GM13977 (cell line): Measurements from ENCODE around the gene UGT1A5.
"Not testable (repeated sequence)": the region's sequence is repeated elsewhere in the genome, so short reads cannot be mapped to it uniquely, and the experiment has no call there.

ENCODE experiments used
- DNase-seq: peaks from one replicate; pipeline ENCODE4 v3.0.0; 2012; ENCODE audit warnings: low spot score
- CTCF ChIP-seq: IDR thresholded peaks from 2 replicates; pipeline ENCODE4 v1.5.1; 2012; ENCODE audit warnings: mild to moderate bottlenecking, control low read depth; ENCODE audit not compliant: insufficient read depth; ENCODE audit errors: extremely low read depth, missing control alignments
- in situ Hi-C: fragments of 300-500 bp; cut with MboI; formaldehyde crosslinking; loops from one replicate; pipeline ENCODE4 v1.12.0; 2022; ENCODE audit warnings: low sequenced_read_pairs, low pct_unique_long_range_greater_than_20kb, mixed read lengths, inconsistent platforms; ENCODE audit not compliant: unreplicated experiment

The UGT1A5 gene

GRCh38 chr2:233692648-233693047 is 20.1 kb upstream of the UGT1A5 start, which contains the start of gene UGT1A6:
Gene UGT1A6, plus strand, starts transcription at chr2:233692890. Its CDS starts 115 bp downstream, at chr2:233693005.
- DNase-seq, result no peak
- in situ Hi-C loops, result no loop called here
- TF ChIP-seq CTCF, result no peak

GRCh38 chr2:233693963-233694362 is 18.7 kb upstream of the UGT1A5 start:
- no peak for TF ChIP-seq CTCF
- in situ Hi-C loops, result no loop called here
- no peak for DNase-seq

- in situ Hi-C loops, result no loop called here
- no peak for TF ChIP-seq CTCF
- DNase-seq, result no peak
Observed at GRCh38 chr2:233698740-233699139, 14.0 kb upstream of the UGT1A5 start.

- no peak for DNase-seq
- no peak for TF ChIP-seq CTCF
Observed at GRCh38 chr2:233699424-233700027, 13.2 kb upstream of the UGT1A5 start.

GRCh38 chr2:233700028-233700635 is 12.6 kb upstream of the UGT1A5 start:
- no peak for TF ChIP-seq CTCF
- in situ Hi-C loops, result loop anchor here (25.0 kb wide), 1 partner anchor 213 kb away; no protein-coding TSS in a partner anchor
- no peak for DNase-seq

More at GRCh38 chr2:233699424-233700027, 13.2 kb upstream of the UGT1A5 start:
- in situ Hi-C loops, result loop anchor here (25.0 kb wide), 1 partner anchor 212 kb away; no protein-coding TSS in a partner anchor

GRCh38 chr2:233700842-233701241 is 11.9 kb upstream of the UGT1A5 start:
- in situ Hi-C loops, result loop anchor here (25.0 kb wide), 1 partner anchor 214 kb away; no protein-coding TSS in a partner anchor
- not testable (repeated sequence) for DNase-seq

GRCh38 chr2:233702238-233702637 is 10.5 kb upstream of the UGT1A5 start:
- TF ChIP-seq CTCF, result no peak
- DNase-seq, result no peak
- in situ Hi-C loops, result loop anchor here (25.0 kb wide), 1 partner anchor 215 kb away; no protein-coding TSS in a partner anchor
